Stimulated activated CD4-positive, alpha-beta T cell treated with anti-CD3 and anti-CD28 coated beads, Interleukin-12 subunit alpha, Interleukin-12 subunit beta, amount 100 ng/mL, for 48 hours (primary cell): ENCODE measurements around the gene CD81.

Experiments used
- DNase-seq, 3 donors: peaks; one replicate each; pipeline ENCODE4 v3.0.0-alpha.2; 2020; ENCODE audit warnings: low read depth in 2 of 3, low spot score in 1 of 3

CD81 gene

DNA sequence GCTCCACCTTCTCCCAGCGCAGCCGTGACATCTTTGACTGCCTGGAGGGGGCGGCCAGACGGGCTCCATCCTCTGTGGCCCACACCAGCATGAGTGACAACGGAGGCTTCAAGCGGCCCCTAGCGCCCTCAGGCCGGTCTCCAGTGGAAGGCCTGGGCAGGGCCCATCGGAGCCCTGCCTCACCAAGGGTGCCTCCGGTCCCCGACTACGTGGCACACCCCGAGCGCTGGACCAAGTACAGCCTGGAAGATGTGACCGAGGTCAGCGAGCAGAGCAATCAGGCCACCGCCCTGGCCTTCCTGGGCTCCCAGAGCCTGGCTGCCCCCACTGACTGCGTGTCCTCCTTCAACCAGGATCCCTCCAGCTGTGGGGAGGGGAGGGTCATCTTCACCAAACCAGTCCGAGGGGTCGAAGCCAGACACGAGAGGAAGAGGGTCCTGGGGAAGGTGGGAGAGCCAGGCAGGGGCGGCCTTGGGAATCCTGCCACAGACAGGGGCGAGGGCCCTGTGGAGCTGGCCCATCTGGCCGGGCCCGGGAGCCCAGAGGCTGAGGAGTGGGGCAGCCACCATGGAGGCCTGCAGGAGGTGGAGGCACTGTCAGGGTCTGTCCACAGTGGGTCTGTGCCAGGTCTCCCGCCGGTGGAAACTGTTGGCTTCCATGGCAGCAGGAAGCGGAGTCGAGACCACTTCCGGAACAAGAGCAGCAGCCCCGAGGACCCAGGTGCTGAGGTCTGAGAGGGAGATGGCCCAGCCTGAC, 26.0 kb downstream of the CD81 start:
- DNase-seq, result no peak

GRCh38 chr11:2404735-2405196, 27.7 kb downstream of the CD81 start:
- no peak for DNase-seq

DNA sequence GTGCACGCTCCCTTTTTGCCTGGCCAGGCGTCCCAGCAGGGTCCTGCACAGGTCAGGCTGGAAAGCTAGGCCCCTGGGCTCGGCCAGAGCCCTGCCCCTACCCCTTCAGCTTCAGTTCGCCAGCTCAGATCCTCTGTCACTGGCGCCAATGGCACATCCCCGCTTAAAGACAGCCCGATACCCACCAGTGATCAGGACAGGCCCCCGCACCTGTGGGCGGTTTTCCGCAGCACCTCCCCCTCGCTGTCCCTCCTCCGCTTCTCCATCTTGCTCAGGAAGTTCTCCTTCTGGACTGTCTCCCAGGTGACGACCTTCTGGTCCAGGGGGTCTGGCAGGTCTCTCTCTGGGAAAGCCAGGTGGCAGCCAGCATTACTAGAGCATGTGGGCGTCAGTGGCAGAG, 29.3 kb downstream of the CD81 start:
- DNase-seq, result no peak

DNA sequence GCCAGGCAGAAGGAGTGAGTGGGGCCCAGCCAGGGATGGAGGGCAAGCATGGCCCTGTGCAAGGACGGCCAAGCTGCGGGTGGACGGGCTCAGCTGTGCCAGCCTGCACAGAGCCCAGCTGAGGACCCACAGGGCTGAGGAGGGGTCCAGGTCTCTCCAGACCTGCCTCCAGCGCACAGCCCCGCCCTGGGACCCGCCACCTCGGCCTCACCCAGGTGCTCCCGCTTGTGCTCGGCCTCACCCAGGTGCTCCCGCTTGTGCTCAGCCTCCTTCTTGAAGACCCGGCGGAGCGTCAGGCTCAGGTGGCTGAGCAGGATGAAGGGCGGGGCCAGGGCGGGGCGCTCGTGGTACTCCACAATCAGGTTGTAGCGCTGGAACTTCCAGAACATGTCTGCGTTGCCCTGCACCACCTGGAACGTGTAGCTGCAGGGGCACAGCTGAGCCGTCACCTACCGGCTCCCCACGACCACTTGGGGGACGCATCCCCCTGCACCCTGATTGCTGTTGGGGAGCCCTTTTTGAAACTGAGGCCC, 29.8 kb downstream of the CD81 start:
- DNase-seq, result no peak

- no peak for DNase-seq
Observed at GRCh38 chr11:2408671-2409070, 31.6 kb downstream of the CD81 start.

DNA sequence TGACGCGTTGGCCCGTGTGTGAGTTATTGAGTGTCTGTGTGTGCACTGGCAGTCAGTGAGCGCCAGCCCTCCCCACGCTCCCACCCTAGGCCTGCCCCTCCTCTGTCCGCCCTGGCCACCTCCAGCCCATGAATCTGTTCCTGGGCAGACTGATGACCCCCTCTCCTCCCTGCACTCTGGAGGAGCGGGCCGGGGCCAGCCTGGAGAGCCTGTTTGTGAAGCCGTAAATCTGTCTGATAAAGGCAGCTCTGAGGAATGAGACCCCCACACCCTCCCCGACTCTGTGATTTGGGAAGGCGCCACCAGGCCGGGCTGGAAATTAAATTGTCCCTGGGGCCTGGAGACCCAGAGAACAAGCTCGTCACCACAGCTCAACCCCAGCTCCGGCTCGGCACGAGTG, 32.0 kb downstream of the CD81 start:
- DNase-seq, result no peak

DNA sequence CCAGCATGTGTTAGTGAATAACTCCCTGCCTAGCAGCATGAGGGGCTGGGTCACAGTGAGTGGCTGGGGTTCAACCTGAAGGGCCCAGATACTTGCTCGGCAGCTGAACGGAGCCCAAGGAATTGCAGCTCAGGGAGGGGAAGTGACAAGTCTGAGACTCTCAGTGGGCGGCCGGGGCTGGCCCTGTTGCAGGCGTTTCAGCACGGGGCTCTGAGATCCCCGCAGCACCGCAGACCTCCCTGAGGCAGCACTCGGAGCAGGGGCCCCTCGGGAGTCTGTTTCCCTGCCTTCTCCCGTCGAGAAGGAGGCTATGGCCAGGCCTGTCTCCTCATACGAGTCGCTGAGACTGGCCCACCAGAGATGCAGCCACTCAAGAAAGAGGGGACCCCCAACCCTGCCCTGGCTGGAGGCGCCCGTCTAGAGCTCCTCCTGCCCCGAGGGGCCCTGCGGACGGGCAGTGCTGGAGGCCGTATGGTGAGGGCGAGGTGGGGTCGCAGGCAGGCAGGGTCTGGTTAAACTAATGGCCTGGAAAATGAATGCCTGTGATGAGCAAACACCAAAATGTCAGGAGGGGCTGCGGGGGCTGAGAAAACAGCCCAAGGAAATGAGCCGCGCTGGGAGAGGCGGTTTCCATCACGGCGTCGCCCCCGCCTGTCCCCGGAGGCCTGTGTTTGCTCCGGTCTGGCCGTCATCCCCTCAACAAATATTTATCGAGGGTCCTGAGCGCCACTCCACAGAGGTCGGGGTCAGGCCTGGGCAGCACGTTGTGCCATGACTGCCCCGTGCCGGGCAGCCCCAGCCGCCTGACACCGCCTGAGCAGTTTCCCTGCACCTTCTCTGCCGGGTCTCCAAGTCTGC, 32.7 kb downstream of the CD81 start:
- DNase-seq, result no peak

- no peak for DNase-seq
Observed at GRCh38 chr11:2410616-2411015, 33.5 kb downstream of the CD81 start.

- no peak for DNase-seq
Observed at GRCh38 chr11:2411446-2412305, 34.6 kb downstream of the CD81 start.

DNA sequence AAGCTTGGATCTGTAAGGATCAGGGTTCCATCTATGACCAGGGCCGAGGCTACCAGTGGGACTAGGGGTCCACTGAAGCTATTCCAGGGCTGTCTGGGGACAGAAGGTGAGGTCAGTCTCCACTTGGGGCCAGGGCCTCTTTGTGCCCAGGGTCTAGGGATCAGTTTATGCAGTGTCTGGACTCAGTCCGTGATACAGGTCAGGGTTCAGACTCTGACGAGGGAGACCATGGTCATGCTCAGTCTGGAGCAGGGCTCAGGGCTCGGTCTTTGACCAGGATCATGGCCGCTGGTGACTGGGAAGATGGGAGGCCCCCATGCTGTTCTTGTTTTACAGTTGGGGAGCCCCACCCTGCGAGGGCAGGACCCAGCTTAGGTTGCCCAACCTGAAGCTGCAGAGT, 35.2 kb downstream of the CD81 start:
- no peak for DNase-seq

- DNase-seq, result no peak
Observed at GRCh38 chr11:2413742-2414579, 36.9 kb downstream of the CD81 start.

DNA sequence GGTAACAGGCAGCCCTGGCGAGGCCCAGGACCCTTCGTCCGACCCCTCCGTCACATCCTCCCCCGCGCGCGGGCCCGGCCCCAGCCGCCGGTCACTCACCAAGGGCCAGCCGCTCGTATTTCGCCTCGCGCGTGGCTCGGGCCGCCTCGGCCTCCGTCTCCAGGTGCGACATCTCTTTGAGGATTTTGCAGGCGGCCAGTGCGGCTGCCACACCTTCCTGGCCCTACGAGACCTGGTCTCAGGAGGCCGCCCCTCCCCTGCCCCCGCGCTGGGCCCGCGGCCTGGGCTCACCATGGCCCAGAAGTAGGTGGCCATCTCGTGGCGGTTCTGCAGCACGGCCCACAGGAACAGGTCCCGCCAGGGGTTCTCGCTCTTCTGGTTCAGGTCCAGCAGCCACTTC, 37.5 kb downstream of the CD81 start:
- no peak for DNase-seq

DNA sequence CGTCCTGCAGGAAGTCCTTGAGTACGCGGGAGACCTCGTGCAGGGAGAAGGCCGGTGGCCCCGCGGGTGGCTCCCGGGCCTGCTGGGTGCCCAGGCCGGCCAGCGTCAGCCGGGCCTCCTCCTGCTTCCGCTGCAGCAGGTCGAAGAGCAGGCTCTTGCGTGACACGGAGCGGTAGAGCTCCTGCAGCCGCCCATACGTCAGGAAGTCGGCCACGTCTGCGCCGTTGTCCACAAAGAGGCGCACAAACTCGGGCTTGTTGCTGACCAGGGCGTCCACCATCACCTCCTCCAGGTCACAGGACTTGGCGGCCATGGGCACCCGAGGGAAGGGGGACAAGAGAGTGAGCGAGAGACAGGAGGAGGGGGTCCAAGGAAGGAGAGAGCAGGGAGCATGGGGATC, 38.1 kb downstream of the CD81 start:
- no peak for DNase-seq

- DNase-seq, result no peak
Observed at GRCh38 chr11:2415601-2416380, 38.7 kb downstream of the CD81 start.

GRCh38 chr11:2416765-2417164, 39.7 kb downstream of the CD81 start:
- DNase-seq, result no peak

- no peak for DNase-seq
Observed at GRCh38 chr11:2417856-2418692, 41.0 kb downstream of the CD81 start.

GRCh38 chr11:2418693-2419360, 41.7 kb downstream of the CD81 start:
- DNase-seq, result no peak
